ENCODE results near the gene ZNF726.

- TF ChIP-seq CTCF (IDR thresholded peaks at IDR 0.05) (no peak), ZFX (IDR thresholded peaks at IDR 0.05; ENCODE audit: borderline replicate concordance) (no peak)
Observed at GRCh38 chr19:23884363-23884762, 30.3 kb upstream of the ZNF726 start.
